HL-60 (cell line): ENCODE measurements around the gene PDZK1.

Source experiments
- GABPA ChIP-seq: IDR thresholded peaks from 2 replicates; pipeline ENCODE4 v1.6.1; 2012; ENCODE audit warnings: low read depth
- TF ChIP-seq, protein P1 (sequence below): IDR thresholded peaks from one replicate; pipeline ENCODE4 v1.5.1; 2011; ENCODE audit warnings: low read length, control low read depth, inconsistent platforms; ENCODE audit not compliant: insufficient read depth

DNA sequence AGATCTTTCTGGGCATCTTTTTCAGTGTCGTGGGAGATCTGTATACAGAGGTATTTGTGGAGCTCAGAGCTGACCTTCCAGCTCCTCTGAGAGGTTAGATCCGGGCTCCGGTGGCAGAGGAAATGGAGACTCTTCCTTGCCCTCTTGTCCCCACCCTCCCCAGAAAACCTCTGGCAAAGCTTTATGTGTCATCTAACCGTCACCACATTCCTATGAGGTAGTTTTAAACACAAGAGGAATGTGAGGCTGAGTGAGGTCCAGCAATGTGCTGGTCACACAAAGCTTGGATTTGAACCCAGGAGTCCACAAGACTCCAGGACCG, 13.3 kb upstream of the PDZK1 start:
- TF ChIP-seq, protein P1, sequence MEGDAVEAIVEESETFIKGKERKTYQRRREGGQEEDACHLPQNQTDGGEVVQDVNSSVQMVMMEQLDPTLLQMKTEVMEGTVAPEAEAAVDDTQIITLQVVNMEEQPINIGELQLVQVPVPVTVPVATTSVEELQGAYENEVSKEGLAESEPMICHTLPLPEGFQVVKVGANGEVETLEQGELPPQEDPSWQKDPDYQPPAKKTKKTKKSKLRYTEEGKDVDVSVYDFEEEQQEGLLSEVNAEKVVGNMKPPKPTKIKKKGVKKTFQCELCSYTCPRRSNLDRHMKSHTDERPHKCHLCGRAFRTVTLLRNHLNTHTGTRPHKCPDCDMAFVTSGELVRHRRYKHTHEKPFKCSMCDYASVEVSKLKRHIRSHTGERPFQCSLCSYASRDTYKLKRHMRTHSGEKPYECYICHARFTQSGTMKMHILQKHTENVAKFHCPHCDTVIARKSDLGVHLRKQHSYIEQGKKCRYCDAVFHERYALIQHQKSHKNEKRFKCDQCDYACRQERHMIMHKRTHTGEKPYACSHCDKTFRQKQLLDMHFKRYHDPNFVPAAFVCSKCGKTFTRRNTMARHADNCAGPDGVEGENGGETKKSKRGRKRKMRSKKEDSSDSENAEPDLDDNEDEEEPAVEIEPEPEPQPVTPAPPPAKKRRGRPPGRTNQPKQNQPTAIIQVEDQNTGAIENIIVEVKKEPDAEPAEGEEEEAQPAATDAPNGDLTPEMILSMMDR, result no peak
- TF ChIP-seq GABPA, result no peak
